NCI-H345 (cell line): ENCODE measurements around the gene TTC16.

Experiments used
- DNase-seq: peaks from one replicate; lab custom pipeline; 2025; lab: John Stamatoyannopoulos, UW

Gene TTC16

DNA sequence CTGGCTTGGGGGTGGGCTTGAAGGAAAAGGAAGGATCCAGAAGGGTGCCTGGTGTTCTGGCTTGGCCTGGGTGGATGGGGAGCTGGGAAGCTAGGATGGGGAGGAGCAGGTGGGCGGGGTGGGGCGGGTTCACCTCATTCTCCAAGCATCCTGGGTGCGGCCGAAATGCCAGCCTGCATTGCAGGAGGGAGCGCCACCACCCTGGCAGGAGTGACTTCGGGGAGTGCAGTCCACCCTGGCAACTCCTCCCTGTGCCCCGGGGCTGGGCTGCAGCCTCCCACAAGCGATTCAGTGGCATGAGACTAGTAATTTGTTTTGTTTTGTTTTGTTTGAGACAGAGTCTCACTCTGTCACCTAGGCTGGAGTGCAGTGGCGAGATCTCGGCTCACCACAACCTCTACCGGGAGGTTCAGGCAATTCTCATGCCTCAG, 5.5 kb downstream of the TTC16 start:
- peak; percentile 43 for DNase-seq

DNA sequence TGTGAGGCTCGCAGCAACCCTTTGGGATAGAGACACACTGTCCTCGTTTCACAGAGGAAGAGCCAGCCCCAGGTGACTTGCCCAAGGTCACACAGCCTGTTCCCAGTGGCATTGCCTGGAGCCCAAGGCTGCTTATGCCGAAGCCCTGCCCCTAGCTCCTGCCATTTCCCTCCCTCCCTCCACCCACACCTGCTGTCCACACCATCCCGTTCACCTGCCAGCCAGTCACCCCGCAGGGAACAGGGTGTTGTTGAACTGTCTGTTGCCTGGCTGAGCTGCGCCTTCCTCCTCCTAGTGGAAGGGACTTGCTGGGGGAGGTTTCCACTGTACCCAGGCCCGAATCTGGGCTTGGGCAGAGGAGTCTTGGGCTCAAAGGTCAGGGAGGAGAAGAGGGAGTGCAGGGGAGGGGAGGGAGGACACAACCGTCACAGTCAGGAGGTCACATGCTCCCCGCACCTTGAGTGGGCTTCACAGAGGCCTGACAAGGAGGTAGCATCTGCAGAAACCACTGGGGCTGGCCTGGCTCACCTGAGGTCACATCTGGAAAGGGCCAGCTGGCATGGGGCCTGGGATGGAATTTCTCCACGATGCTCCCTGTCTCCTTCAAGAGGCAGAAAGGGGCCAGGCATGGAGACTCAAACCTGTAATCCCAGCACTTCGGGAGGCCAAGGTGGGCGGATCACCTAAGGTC, 6.3 kb downstream of the TTC16 start:
- DNase-seq: peak; percentile 26

DNA sequence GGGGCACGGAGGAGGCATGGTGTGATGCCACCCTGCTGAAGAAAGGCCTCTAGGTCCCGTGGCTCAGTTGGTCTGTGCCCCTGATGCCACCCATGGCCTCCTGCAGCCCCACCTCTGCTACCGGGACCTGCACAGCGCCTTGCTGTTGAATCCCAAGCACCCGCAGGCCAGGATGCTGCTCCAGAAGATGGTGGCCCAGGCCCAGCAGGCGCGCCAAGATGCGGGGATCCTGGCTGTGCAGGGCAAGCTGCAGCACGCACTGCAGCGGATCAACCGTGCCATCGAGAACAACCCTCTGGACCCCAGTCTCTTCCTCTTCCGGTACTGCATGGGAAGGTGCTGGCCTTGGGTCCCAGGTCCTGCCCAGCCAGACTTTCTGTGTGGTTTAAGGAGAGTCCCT, 7.1 kb downstream of the TTC16 start:
- no peak for DNase-seq

DNA sequence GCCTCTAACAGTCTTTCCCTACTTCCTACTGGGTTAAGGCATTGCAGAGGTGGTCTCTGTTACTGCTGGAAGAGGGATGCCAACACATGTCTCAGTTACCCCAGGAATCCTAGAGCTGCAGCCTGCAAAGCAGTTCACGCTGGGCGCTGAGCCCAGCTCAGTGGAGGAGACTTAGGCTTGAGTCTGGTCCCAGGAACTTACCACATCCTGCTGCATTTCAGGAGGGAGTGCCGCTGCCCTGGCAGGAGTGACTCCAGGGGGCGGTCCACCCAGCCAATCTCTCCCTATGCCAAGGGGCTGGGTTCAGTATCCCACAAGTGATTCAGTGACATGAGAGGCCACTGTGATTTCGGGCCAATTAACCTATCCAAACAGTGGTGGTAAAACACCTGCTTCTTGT, 7.6 kb downstream of the TTC16 start:
- no peak for DNase-seq

- peak; percentile 25 for DNase-seq
These were observed 8.1 kb downstream of the TTC16 start for GRCh38 chr9:127724012-127724411.

- DNase-seq: no peak
These were observed 11.0 kb downstream of the TTC16 start for GRCh38 chr9:127726871-127727270.

DNA sequence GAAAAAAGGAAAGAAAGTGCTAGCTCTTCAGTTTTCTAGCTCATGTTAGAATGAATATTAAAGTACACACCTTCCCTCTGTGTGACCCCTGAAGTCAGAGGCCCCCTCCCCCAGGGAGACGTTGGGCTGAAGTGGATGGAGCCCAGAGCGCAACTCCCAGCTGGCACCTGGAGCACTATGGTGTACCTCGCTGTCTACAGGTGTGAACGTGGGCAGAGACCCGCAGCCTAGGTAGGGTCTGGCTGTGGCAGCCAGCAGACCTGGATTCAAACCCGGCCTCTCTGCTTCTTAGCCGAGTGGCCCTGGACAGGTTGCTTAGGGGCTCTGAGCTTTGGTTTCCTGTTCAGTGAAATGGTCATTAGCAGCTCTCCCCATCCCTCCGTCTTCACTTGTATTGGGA, 12.9 kb downstream of the TTC16 start:
- DNase-seq: no peak

- DNase-seq: no peak
These were observed 13.8 kb downstream of the TTC16 start for GRCh38 chr9:127729522-127730256.

GRCh38 chr9:127730262-127730661, 14.4 kb downstream of the TTC16 start:
- DNase-seq: no peak

GRCh38 chr9:127730799-127731410, 15.0 kb downstream of the TTC16 start:
- DNase-seq: no peak

DNA sequence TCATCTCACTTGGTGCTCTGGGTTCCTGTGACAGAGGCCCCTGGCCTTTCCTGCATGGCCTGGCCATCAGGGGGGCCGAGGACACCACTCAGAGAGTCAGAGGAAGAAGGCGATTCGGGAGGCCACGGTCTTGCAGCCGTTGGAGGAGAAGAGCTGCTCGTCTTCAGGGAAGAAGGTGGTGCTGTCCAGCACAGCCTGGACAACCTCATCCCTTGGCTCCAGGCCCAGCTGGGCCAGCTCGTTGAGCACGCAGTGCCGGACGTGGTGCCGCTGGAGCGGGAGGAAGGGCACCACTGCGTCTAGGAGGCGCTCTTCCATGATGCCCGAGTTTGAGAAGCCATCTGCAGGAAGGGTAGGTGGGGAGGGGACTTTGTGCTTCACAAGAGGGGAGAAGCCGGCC, 16.1 kb downstream of the TTC16 start:
- no peak for DNase-seq

DNA sequence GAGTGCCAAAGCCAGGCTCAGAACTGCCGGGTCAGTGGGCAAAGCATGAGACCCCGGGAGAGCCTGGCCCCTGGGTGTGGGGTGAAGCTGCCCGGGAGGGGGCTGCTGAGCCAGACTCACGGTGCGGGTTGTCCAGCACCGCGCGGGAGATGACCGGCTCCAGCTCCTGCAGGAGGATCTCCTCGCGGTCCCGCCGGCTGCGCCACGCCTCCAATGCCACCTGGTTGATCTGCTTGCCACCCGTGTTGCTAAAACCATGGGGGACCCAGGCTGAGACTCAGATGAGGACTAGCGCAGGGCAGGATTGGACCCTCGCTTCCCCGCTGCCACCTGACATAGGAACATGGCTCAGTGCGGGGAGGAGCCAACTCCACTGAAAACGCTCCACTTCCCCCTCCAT, 16.6 kb downstream of the TTC16 start:
- no peak for DNase-seq

- DNase-seq: no peak
These were observed 17.7 kb downstream of the TTC16 start for GRCh38 chr9:127733614-127734013.

- DNase-seq: no peak
These were observed 18.4 kb downstream of the TTC16 start for GRCh38 chr9:127734247-127734746.

GRCh38 chr9:127734747-127735529, 19.1 kb downstream of the TTC16 start, which contains the start of gene TOR2A:
TOR2A (minus strand) TSS chr9:127735294; CDS start chr9:127735270, 24 bp downstream.
- peak; percentile 98 for DNase-seq

DNA sequence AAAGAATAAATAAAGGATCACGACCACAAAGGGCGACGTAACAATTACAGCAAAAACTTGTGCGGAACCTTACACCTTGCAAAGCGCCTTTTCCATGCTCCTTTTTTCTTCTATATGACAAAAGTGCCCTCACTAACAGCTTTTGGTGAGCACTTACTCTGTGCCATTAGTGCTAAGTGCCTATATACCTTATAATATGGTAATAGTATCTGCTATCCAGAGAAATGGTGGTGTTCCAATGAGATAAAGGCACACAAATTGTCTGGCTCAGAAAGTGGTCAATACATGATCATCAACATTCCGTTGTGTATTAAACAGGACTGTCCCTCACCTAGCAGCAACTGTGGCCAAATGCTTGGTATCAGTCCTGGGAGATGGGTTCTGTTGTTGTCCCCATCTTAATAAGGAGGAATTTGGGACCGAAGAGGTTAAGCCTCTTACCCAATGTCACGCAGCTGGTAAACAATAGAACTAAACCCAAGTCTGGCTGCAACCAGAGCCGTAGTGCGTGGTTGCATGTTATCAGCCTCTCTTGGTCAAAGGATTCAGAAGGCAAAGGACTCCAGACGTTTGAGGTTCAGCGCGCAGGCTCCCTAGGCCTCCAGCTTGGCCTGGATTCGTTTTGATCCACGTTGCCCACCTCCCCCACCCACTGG, 19.8 kb downstream of the TTC16 start:
- DNase-seq: no peak

- no peak for DNase-seq
These were observed 22.8 kb downstream of the TTC16 start for GRCh38 chr9:127738666-127739065.

GRCh38 chr9:127739614-127740330, 23.9 kb downstream of the TTC16 start:
- no peak for DNase-seq

- DNase-seq: no peak
These were observed 26.1 kb downstream of the TTC16 start for GRCh38 chr9:127741831-127742434.

- no peak for DNase-seq
These were observed 26.7 kb downstream of the TTC16 start for GRCh38 chr9:127742435-127743088.
